Measurements from ENCODE around the gene WWOX.

WWOX gene

GRCh38 chr16:78413651-78414050, 314.2 kb downstream of the WWOX start:
- no peak for DNase-seq

GRCh38 chr16:78415013-78415412, 315.6 kb downstream of the WWOX start:
- DNase-seq, result no peak

GRCh38 chr16:78415669-78416068, 316.2 kb downstream of the WWOX start:
- no peak for DNase-seq

GRCh38 chr16:78416400-78416799, 316.9 kb downstream of the WWOX start:
- DNase-seq, result no peak

- no peak for DNase-seq
Observed at GRCh38 chr16:78421181-78421708, 321.8 kb downstream of the WWOX start.

- DNase-seq, result no peak
Observed at GRCh38 chr16:78425281-78425680, 325.8 kb downstream of the WWOX start.

GRCh38 chr16:78425891-78426510, 326.5 kb downstream of the WWOX start:
- no peak for DNase-seq

- DNase-seq, result no peak
Observed at GRCh38 chr16:78428193-78428592, 328.7 kb downstream of the WWOX start.

GRCh38 chr16:78430281-78430680, 330.8 kb downstream of the WWOX start:
- DNase-seq, result no peak

GRCh38 chr16:78431004-78431670, 331.7 kb downstream of the WWOX start:
- no peak for DNase-seq

- no peak for DNase-seq
Observed at GRCh38 chr16:78431701-78432100, 332.2 kb downstream of the WWOX start.

- DNase-seq, result no peak
Observed at GRCh38 chr16:78432451-78432850, 333.0 kb downstream of the WWOX start.

- no peak for DNase-seq
Observed at GRCh38 chr16:78433116-78433515, 333.7 kb downstream of the WWOX start.

GRCh38 chr16:78434401-78434800, 334.9 kb downstream of the WWOX start:
- no peak for DNase-seq

- no peak for DNase-seq
Observed at GRCh38 chr16:78435260-78435659, 335.8 kb downstream of the WWOX start.

GRCh38 chr16:78436023-78436422, 336.6 kb downstream of the WWOX start:
- no peak for DNase-seq

- DNase-seq, result no peak
Observed at GRCh38 chr16:78436846-78437245, 337.4 kb downstream of the WWOX start.

GRCh38 chr16:78437352-78437968, 338.0 kb downstream of the WWOX start:
- no peak for DNase-seq

- no peak for DNase-seq
Observed at GRCh38 chr16:78438219-78438618, 338.8 kb downstream of the WWOX start.

GRCh38 chr16:78438632-78439031, 339.2 kb downstream of the WWOX start:
- no peak for DNase-seq

GRCh38 chr16:78439646-78440045, 340.2 kb downstream of the WWOX start:
- no peak for DNase-seq

GRCh38 chr16:78441298-78441697, 341.8 kb downstream of the WWOX start:
- no peak for DNase-seq

GRCh38 chr16:78443542-78444364, 344.3 kb downstream of the WWOX start:
- DNase-seq, result no peak

Measured in NCI-H69 (cell line).